T-helper 1 cell treated with Interleukin-12 subunit alpha and Interleukin-12 subunit beta and Interleukin-4 antibody, amounts not matched to agents 30 ng/mL and 1 ng/mL, for 36 hours (primary cell): ENCODE measurements around the gene IFNGR2. TPM values are rescaled to one million over a fixed set of nuclear protein-coding genes. Genes with fewer than 3 reads are reported as not detected.

ENCODE experiments used
- intact Hi-C: fragments of 100-400 bp; cut with micrococcal nuclease; formaldehyde crosslinking; loops from one replicate; pipeline ENCODE4 v1.15.1; 2024
- total RNA-seq: library from RNA; stranded (reverse); gene quantifications from 2 replicates; pipeline ENCODE4 v1.2.3, GENCODE V29; 2022

Gene IFNGR2
- total RNA-seq, 1 donor from 2014 or later = 4.1 TPM

DNA sequence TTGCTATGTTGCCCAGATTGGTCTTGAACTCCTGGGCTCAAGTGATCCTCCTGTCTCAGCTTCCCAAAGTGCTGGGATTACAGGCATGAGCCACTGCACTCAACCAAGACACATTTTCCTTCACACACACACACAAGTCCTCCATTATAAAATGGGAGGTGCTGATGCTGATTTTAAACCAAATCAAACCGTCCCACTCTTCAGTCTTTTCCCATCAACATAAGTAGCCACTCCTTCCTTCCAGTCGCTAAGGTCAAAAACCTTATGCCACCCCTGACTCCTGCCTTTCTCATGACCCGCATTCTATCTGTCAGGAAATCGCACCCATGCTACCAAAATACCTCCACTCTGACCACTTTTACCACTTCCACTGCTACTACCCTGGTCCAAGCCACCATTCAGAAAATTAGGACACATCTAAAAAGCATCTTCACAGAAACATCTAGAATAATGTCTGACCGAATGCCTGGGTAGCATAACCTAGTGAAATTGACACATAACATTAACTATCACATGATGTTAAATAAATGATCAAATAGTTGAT lies 28.0 kb upstream of the IFNGR2 start:
- intact Hi-C loops = loop anchor here (2.0 to 10.0 kb wide), 2 partner anchors 50 to 230 kb away; partner anchors contain the start of gene IFNAR1

DNA sequence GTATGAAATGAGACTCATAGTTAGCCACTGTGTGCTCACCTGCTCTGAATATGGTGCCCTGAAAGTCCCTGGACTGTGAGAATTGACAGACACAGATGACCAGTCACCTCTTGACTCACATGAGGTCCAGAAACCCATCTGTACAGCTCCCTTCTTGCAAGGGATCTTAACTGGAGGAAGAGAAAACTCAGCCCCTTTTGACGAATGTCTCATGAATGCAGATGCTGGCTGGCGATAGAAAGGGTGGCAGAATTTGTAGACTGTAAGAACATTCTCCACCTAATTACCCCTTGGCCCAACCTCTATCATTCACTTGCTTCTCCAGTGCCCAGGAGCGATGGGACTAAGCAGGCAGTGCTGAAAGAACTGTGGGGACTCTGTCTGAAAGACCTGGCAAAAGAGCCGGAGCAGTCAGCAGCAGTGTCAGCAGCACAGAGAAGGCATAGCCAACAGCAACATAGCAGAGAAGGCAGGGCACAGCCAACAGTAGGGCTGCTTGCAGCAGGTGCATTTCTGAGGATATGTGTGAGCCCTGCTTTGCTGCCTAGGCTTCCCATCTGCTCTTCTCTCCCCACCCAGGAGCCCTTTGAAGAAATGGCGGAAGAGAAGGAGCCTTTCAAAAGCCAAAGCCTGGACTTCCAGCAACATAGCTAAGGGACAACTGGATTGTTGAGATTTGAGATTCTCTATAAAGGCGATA lies 25.8 kb upstream of the IFNGR2 start:
- intact Hi-C loops = loop anchor here (10.0 kb wide), 1 partner anchor 227 kb away; no protein-coding TSS in a partner anchor

DNA sequence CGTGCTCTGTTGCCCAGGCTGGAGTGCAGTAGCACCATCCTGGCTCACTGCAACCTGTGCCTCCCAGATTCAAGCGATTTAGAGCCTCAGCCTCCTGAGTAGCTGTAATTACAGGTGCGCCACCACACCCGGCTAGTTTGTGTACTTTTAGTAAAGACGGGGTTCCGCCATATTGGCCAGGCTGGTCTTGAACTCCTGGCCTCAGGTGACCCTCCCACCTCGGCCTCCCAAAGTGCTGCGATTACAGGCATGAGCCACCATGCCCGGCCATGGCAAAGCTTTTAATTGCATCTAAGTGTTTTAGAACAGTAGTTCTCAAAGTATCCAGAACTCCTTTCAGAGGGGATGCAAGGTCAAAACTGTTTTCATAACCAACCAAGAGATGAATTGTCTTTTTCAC lies 25.1 kb upstream of the IFNGR2 start:
- intact Hi-C loops = loop anchor here (10.0 kb wide), 1 partner anchor 227 kb away; no protein-coding TSS in a partner anchor

DNA sequence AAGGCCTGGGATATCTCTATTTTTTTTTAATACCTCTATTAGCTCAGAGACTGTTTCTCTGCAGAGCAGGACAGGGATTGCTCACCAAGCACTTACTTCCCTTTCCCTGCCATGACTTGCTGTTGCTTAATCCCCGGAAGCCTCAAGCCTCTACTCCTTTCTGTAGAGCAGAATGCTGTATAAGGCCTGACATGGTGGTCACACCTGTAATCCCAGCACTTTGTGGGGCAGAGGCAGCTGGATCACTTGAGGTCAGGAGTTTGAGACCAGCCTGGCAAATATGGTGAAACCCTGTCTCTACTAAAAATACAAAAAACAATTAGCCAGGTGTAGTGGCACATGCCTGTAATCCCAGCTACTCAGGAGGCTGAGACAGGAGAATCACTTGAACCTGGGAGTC lies 23.3 kb upstream of the IFNGR2 start:
- intact Hi-C loops = loop anchor here (1.0 to 10.0 kb wide), 6 partner anchors 19 to 448 kb away; partner anchors contain the start of genes GART, ITSN1 and SON

DNA sequence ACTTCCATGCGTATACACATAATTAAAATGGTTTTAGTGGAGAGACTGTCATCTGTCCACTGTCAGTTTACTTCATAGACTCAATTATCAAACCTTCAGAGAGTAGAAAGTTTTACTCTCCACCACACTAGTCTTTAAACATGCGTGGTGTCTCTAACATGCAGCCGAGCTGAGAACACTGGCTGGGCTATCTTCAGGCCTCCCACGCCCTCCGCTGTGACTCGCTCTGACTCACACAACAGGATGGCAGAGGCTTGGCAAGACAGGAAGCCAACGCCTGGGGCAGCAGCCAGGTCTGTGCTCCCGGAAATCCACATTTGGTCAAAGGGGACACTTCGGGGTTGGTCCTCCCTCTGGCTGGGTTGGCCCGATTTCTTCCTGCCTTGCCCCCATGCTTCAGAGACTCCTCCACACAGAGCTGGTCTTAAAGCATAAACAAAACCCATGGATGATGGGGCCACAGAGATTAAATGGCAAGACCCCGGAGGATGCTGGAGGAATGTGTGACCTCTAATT lies 22.7 kb upstream of the IFNGR2 start:
- intact Hi-C loops = loop anchor here (1.0 to 5.0 kb wide), 5 partner anchors 19 to 448 kb away; partner anchors contain the start of genes GART, ITSN1 and SON

DNA sequence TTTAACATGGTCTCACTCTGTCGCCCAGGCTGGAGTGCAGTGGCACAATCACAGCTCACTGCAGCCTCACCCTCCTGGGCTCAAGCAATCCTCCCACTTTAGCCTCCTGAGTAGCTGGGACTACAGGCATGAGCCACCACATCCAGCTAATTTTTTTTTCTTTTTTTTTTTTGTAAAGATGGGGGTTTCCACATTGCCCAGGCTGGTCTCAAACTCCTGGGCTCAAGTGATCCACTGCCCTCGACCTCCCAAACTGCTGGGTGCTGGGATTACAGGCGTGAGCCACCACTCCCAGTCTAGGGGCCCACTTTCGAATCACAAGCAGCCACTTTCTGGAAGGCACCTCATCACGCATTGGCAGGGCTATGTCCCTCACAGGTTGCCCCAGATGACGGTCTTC lies 21.8 kb upstream of the IFNGR2 start:
- intact Hi-C loops = loop anchor here (5.0 kb wide), 2 partner anchors 161 to 449 kb away; partner anchors contain the start of genes GART and SON

DNA sequence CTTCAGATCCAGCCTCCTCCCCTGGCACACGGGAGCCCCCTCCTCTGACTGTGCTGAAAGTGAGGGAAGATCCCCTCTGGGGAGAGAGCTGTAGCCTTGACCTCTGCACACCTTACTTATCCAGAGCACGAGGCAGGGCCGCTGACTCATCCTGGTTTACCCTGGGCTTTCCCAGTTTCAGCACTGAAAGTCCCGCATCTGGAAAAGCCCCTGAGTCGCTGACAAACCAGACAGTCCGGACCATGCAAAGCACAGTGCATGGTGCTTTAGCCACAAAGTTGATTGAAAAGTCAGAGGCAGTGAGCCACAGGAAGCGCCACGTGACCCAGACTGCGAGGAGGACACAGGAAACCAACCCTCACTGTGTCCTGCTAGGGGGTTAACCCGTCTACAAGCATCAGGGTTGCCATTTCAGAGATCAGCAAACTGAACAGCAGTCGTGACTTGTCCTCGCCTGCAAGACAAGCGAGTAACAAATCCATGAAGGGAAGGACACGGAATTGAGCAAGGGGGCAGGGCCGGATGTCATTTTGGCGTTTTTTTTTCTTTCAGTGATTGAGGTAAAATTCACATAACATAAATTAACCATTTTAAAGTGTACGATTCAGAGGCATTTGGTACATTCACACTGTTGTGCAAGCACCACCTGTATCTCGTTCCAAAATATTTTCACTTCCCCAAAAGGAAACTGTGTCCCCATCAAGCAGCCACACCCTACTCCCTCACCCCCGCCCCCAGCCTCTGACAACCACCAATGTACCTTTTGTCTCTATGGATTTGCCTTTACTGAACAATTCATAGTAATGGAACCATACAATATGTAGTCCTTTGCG lies 19.9 kb upstream of the IFNGR2 start:
- intact Hi-C loops = loop anchor here (1.0 to 5.0 kb wide), 6 partner anchors 21 to 451 kb away; partner anchors contain the start of genes GART, IFNAR1, SON and TMEM50B

DNA sequence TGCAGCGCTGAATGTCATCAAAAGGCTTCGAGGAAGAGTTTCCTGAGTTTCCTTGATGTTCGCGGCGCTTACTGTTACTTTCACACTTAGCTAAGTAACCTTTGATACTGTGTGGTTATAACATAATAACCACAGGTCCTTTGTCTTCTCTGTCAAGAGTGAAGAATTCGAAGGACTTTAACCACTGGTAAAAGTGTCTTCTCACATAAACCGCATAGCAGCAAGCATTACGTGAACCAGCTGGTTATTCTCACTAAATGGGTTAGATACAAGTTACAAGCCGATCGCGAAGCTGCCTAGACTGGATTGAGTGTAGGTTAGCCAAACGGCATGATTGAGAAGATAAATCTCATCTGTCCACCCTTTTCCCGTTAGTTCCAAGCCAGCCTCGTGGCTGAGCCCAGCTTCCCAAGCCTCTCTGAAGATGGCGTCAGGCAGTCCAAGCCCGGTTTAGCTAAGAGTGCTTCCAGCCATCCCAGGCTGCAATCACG lies 18.3 kb upstream of the IFNGR2 start:
- intact Hi-C loops = loop anchor here (2.0 to 5.0 kb wide), 3 partner anchors 24 to 453 kb away; partner anchors contain the start of genes GART and SON

DNA sequence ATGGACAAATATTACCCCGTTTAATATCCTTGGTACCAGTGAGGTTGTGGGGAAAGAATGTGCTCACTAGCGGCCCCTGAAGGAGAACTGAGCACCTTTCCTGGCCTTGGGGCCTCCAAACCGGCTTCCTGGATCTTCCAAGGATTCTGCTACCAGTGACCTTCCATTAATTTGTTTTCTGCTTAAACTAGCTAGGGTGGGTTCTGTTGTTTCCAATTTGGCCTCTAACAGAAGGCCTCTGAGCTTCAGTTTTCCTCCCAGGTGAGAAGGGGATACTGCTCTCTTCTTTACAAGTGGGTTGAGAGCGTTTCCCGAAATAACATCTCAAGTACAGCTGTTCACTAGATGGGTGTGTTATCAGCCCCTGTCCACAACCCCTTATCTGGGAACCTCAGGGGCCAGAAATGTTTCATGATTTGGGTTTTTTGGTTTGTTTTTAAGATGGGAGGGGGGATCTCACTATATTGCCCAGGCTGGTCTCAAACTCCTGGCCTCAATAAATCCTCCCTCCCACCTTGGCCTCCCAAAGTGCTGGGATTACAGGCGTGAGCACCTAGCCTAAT lies 16.9 kb upstream of the IFNGR2 start:
- intact Hi-C loops = no loop called here

DNA sequence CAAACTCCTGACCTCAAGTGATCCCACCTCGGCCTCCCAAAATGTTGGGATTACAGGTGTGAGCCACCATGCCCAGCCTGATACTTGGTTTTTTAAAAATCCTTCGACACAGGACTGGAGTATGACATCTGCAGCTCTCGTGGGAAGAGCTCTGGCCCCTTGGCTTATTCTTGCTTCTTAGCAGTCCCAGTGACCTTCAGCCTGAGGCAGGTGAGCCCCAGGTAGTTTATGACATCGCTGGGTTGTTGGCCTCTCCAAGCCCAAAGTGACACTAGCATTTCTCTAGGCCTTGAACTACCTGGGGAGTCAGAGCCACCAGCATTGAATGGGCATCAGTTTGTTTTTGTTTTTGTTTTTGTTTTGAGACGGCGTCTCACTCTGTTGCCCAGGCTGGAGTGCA lies 15.9 kb upstream of the IFNGR2 start:
- intact Hi-C loops = no loop called here

DNA sequence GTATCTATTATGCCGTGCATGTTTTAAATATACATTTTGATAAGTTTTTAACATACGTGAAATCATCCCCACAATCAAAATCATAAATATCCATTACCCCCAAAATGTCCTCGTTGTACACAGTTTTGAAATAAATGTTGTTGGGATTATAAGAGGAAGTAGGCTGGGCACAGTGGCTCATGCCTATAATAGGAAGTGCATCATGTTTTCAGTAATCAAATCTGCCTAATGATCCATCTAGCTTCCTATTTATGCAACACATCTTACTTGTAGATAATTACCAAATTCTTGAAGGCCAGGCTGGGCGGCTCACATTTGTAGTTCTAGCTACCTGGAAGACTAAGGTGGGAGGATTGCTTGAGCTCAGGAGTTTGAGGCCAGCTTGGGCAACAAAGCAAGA lies 15.0 kb upstream of the IFNGR2 start:
- intact Hi-C loops = no loop called here

DNA sequence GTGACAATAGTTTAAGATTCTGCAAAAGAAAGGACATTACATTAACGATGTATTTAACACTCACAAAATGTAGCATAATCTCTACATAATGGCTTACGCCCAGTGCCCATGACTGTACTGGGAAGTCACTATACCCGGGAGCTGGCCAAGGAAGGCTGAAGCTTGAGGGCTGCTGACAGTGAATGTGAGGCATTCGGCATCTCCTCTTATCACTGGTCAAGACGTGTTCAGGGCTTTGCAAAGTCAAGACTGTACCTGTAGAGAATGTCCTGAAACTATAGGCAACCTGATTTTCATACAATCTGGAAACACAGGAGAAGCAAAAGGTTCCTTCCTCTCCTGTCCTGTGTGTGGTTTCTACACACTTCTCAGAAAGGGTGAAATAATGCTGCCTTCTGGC lies 12.7 kb upstream of the IFNGR2 start:
- intact Hi-C loops = no loop called here

DNA sequence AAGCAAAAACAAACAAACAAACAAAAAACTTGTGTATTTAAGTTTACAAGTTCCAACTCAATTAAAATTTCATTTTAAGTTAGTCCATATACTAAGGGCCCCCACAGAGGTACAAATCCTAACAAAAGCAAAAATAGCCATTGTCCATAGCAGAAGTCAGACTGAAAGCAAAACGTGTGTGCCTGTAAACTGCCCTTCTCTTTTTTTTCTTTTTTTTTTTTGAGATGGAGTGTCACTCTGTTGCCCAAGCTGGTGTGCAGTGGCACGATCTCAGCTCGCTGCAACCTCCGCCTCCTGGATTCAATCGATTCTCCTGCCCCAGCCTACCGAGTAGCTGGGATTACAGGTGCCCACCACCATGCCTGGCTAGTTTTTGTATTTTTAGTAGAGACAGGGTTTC lies 11.6 kb upstream of the IFNGR2 start:
- intact Hi-C loops = no loop called here

DNA sequence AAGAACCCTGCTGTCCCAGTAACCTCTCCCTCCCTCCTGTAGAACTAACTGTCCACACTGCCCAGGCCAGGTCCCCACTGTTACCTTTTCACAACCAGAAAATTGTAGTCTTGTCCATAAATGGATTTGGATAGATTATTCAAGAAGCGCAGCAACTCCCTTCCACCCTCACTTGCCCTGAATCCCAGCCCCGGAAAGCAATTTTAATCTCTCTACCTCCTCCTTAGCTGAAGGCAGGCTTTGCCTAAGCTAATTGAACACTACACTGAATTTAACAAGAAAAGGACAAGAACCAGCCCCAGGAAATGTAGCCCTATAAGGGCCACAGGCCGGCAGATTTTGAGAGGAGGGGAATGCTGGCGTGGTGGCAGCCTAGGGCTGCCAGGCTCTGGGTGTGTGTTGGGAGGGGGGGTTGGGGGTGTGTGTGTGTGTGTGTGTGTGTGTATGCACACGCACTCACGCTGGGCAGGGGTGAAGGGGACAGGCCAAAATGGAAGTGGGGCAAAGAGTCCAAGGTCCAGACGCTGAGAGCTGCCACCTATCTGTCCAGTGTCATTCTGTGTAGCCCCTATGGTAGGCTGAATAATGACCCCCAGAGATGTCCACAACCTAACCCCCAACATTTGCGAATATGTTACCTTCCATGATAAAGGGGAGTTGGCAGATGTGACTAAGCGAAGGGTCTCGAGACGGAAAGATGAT lies 10.8 kb upstream of the IFNGR2 start:
- intact Hi-C loops = no loop called here

DNA sequence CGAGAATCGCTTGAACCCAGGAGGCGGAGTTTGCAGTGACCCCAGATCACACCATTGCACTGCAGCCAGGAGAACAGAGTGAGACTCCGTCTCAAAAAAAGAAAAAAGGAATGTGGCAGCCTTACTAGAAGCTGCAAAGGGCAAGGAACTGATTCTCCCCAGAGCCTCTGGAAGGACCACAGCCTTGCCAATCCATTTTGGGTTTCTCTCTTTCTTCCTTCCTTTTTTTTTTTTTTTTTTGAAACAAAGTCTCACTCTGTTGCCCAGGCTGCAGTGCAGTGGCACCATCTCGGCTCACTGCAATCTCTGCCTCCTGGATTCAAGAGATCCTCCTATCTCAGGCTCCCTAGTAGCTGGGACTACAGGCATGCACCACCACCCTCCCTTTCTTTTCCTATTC lies 9.9 kb upstream of the IFNGR2 start:
- intact Hi-C loops = no loop called here

DNA sequence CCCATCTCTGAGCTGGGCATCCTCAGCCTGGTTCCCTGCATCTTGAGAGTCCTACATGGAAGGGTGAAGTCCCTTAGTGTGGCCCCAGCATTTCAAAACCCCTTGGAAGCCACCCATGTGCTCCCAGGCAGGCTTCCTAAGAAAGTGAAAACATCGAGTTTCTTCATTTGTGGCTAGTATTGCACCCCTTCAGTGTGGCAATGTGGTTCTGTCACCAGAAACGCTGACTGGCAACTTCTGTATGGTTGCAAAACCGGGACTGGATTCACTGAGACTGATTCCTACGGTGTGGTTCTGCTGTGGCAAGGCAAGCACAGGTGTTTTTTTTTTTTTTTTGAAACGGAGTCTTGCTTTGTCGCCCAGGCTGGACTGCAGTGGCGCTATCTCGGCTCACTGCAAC lies 9.0 kb upstream of the IFNGR2 start:
- intact Hi-C loops = no loop called here

DNA sequence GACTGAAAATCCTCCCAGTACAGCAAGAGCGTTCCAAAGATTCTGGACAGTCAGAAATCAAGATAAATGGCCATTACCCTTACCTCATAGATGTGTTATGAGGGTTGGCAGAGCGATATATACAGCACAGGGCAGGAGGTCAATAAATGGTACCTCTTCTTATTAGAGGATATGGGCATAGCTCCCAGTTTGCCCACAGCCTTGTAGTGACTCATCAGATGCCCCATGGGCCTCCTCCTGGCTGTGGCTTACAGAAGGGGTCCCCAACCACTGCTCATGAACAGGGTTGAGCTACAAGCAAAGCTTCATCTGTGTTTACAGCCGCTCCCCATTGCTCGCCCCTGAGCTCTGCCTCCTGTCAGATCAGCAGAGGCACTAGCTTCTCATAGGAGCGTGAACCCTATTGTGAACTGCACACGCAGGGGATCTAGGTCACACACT lies 7.3 kb upstream of the IFNGR2 start:
- intact Hi-C loops = no loop called here

DNA sequence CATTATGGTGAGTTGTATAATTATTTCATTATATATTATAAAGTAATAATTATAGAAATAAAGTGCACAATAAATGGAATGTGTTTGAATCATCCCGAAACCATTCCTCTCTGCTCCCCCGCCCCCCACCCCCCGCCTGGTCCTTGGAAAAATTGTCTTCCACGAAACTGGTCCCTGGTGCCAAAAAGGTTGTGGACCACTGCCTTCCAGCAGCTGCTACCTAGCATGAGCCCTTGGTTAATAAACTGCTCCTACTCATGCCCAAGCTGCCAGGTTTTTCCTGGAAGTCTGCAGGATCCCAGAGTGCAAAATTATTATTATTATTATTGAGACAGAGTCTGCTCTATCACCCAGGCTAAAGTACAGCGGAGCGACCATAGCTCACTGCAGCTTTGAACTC lies 6.8 kb upstream of the IFNGR2 start:
- intact Hi-C loops = no loop called here

DNA sequence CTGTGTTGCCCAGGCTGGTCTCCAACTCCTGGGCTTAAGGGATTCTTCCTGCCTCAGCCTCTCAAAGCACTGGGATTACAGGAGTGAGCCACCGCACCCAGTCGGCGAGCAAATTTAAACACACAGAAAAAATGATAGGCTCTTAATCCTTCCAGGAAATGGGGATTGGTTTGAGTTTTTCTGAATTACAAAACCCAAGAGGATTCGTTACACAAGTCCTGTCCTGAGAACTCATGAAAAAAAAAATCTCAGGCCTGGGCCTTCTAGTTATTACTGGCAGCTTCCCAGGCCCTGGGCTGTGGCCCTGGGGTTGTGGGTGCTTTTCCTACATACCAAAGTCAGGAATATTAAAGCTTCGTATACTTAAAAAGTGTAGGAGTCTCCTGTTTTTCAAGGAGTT lies 6.3 kb upstream of the IFNGR2 start:
- intact Hi-C loops = no loop called here

DNA sequence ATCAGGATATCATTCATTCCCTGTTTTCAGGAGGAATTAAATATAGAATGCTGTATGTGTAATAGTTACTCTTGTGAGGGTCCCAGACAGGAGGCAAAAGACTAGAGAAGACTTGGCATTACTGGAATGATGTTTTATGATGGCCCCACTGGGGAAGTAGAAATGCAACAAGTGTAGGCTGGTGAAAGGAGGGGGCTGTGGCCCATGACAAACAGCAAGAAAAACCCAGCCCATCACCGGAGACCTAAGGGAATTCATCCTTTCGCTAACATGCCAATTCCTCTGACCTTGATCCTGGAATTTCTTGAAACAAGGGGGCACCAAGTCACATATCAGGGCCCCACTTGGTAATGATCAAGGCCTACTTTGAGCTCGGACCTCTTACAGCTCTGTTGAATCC lies 5.5 kb upstream of the IFNGR2 start:
- intact Hi-C loops = no loop called here
